Endothelial cell of umbilical vein (primary cell): Measurements from ENCODE around the gene PPHLN1. TPM values are rescaled to one million over a fixed set of nuclear protein-coding genes. Genes with fewer than 3 reads are reported as not detected.

ENCODE experiments used
- BruUV-seq: library from RNA; stranded (reverse); fragments of 400-500 nt; replicated peaks from 2 replicates; lab custom pipeline; 2021; lab: Mats Ljungman, UMichigan
- CTCF ChIA-PET: fragments of 300-600, 350-600 bp; sonication (Branson Sonifier 250); formaldehyde crosslinking; loops from one replicate; lab custom pipeline; 2021; ENCODE audit warnings: antibody characterized with exemption, inconsistent platforms; lab: Charles Lee
- POLR2A ChIA-PET: fragments of 300-600, 350-600 bp; sonication (Branson Sonifier 250); formaldehyde crosslinking; loops from one replicate; lab custom pipeline; 2021; ENCODE audit warnings: antibody characterized with exemption, inconsistent platforms; lab: Charles Lee
- DNase-seq: peaks from one replicate; pipeline ENCODE4 v3.0.0-alpha.2; 2011; ENCODE audit warnings: low read depth, low spot score
- FAIRE-seq: peaks from 2 replicates; lab custom pipeline; 2011; peaks lifted over from hg19 to GRCh38; lab: Jason Lieb, UNC
- H2AFZ ChIP-seq: 2 replicates; pipeline ENCODE4 v1.6.0; 2012; ENCODE audit warnings: low read depth, low read length, control low read depth, inconsistent platforms
- H3K27ac ChIP-seq: 2 replicates; pipeline ENCODE4 v1.5.1; 2011; ENCODE audit warnings: low read depth, mild to moderate bottlenecking, control low read depth, low read length, moderate library complexity; ENCODE audit not compliant: insufficient read depth
- H3K27me3 ChIP-seq, 2 experiments: 2 replicates each; pipeline versions ENCODE4 v1.6.0 to v1.6.1; 2011; ENCODE audit warnings: low read length in 2 of 2, mixed read lengths in 1 of 2; ENCODE audit not compliant: control insufficient read depth in 2 of 2, insufficient read depth in 2 of 2
- H3K36me3 ChIP-seq, 2 experiments: 2 replicates in 1 of 2; 3 replicates in 1 of 2; pipeline ENCODE4 v1.5.1; 2011; ENCODE audit warnings: low read length in 2 of 2, mild to moderate bottlenecking in 1 of 2, moderate library complexity in 1 of 2; ENCODE audit not compliant: control insufficient read depth in 2 of 2, insufficient read depth in 2 of 2; ENCODE audit errors: extremely low read depth in 1 of 2
- H3K4me1 ChIP-seq: 3 replicates; pipeline ENCODE4 v1.5.1; 2011; ENCODE audit warnings: mild to moderate bottlenecking, low read length; ENCODE audit not compliant: control insufficient read depth, insufficient read depth; ENCODE audit errors: extremely low read depth
- H3K4me2 ChIP-seq: 2 replicates; pipeline ENCODE4 v1.6.1; 2011; ENCODE audit warnings: low read length, control low read depth, mixed read lengths; ENCODE audit not compliant: insufficient read depth
- H3K4me3 ChIP-seq, 3 experiments: fragments of 200-600 bp in 1 of 3; sonication (generic), shearing (Covaris generic) in 1 of 3; replicated peaks in 1 of 3; 2 replicates each; pipeline ENCODE4 v1.5.1; 2011 to 2016; ENCODE audit warnings: control low read depth in 3 of 3, low read length in 3 of 3, mild to moderate bottlenecking in 2 of 3, inconsistent platforms in 1 of 3, low read depth in 1 of 3, moderate library complexity in 1 of 3; ENCODE audit not compliant: insufficient read depth in 1 of 3
- H3K79me2 ChIP-seq: 2 replicates; pipeline ENCODE4 v1.6.0; 2012; ENCODE audit warnings: low read length, inconsistent platforms; ENCODE audit not compliant: control insufficient read depth, insufficient read depth
- H3K9ac ChIP-seq: replicated peaks from 2 replicates; pipeline ENCODE3; 2011; ENCODE audit warnings: low read length, control low read depth; ENCODE audit not compliant: insufficient read depth; ENCODE audit errors: extremely low read depth
- H3K9me1 ChIP-seq: replicated peaks from 3 replicates; pipeline ENCODE4 v1.6.0; 2011; ENCODE audit warnings: mild to moderate bottlenecking, low read length; ENCODE audit not compliant: control insufficient read depth, insufficient read depth; ENCODE audit errors: extremely low read depth
- H3K9me3 ChIP-seq: replicated peaks from 2 replicates; pipeline ENCODE4 v1.5.1; 2012; ENCODE audit warnings: low read length, inconsistent platforms; ENCODE audit not compliant: control insufficient read depth, insufficient read depth
- H4K20me1 ChIP-seq: replicated peaks from 2 replicates; pipeline ENCODE3; 2011; ENCODE audit warnings: mild to moderate bottlenecking, low read length; ENCODE audit not compliant: control insufficient read depth, insufficient read depth; ENCODE audit errors: extremely low read depth
- CTCF ChIP-seq, 2 donors: IDR thresholded peaks; 1 replicate in 1 of 2; 2 replicates in 1 of 2; pipeline ENCODE4 v1.5.1; 2011; ENCODE audit warnings: low read length in 2 of 2, mild to moderate bottlenecking in 2 of 2, moderate library complexity in 2 of 2, control low read depth in 1 of 2, inconsistent platforms in 1 of 2, low read depth in 1 of 2; ENCODE audit not compliant: insufficient read depth in 1 of 2; ENCODE audit errors: extremely low read depth in 1 of 2
- EZH2 ChIP-seq: IDR thresholded peaks from 2 replicates; pipeline ENCODE4 v1.6.1; 2012; ENCODE audit warnings: borderline replicate concordance, low read depth, mild to moderate bottlenecking, moderate library complexity, low read length, inconsistent platforms; ENCODE audit not compliant: severe bottlenecking
- FOS ChIP-seq: IDR thresholded peaks from 2 replicates; pipeline ENCODE4 v1.6.1; 2011; ENCODE audit warnings: mild to moderate bottlenecking, low read length, moderate library complexity, borderline replicate concordance; ENCODE audit not compliant: insufficient read depth
- GATA2 ChIP-seq: IDR thresholded peaks from 2 replicates; pipeline ENCODE4 v1.7.0; 2011; ENCODE audit warnings: low read depth, mild to moderate bottlenecking, moderate library complexity, mixed read lengths, low read length; ENCODE audit not compliant: insufficient read length, insufficient read depth
- JUN ChIP-seq: IDR thresholded peaks from 2 replicates; pipeline ENCODE4 v1.6.1; 2011; ENCODE audit warnings: borderline replicate concordance, low read depth; ENCODE audit not compliant: insufficient read length, insufficient read depth
- MYC ChIP-seq: IDR thresholded peaks from one replicate; pipeline ENCODE4 v1.6.1; 2011; ENCODE audit warnings: mild to moderate bottlenecking, low read depth, low read length
- POLR2A ChIP-seq: IDR thresholded peaks from 2 replicates; pipeline ENCODE4 v1.6.1; 2012; ENCODE audit warnings: low read depth, mild to moderate bottlenecking, control low read depth, low read length
- POLR2AphosphoS5 ChIP-seq: IDR thresholded peaks from 2 replicates; pipeline ENCODE4 v1.6.1; 2012; ENCODE audit warnings: low read depth, mild to moderate bottlenecking, control low read depth, low read length, moderate library complexity; ENCODE audit not compliant: insufficient read depth
- dilution Hi-C: fragments of 300-500 bp; cut with MboI; formaldehyde crosslinking; loops from one replicate; pipeline ENCODE4 v1.15.0; 2019; ENCODE audit warnings: low sequenced_read_pairs; ENCODE audit not compliant: extremely low pct_ligation_motif_present
- intact Hi-C: fragments of 100-400 bp; cut with micrococcal nuclease; formaldehyde crosslinking; loops from one replicate; pipeline ENCODE4 v1.10.0; 2022
- polyA plus RNA-seq, 4 experiments: library from polyadenylated mRNA; depleted of rRNA in 3 of 4; stranded (reverse) in 3 of 4; unstranded in 1 of 4; fragments of >200 nt; gene quantifications; 2 replicates each; pipeline versions ENCODE4 v1.2.1 to v1.2.3, GENCODE V29; 2011 to 2012; ENCODE audit warnings: missing spikeins in 1 of 4
- total RNA-seq: library from RNA; stranded (reverse); gene quantifications from 2 replicates; pipeline ENCODE4 v1.2.3, GENCODE V29; 2021
- TF ChIP-seq, protein P1 (sequence below): IDR thresholded peaks from 2 replicates; pipeline ENCODE4 v1.6.1; 2011; ENCODE audit not compliant: insufficient read depth, insufficient read length

The PPHLN1 gene
- total and polyA plus RNA-seq, 2 donors (not counting 3 experiments of a cell fraction or from before 2014, with no cell fraction given): 23.4 to 62.2 TPM

- H3K4me1 ChIP-seq: peaks cover 35% of the 10 kb centered on the region
- FAIRE-seq (peak; percentile 33), DNase-seq (peak; percentile 51)
- H3K9me1 ChIP-seq: no peaks in the 10 kb centered on the region
- peaks cover 2% of the 10 kb centered on the region in 2 experiments for H3K36me3 ChIP-seq
- no peak overlapping the region for H3K4me3 ChIP-seq
- no peaks in the 10 kb centered on the region for H3K79me2 ChIP-seq
- ChIA-PET POLR2A (no interaction called here), CTCF (interaction anchor here (0.9 to 1.4 kb wide), 2 partner anchors 832 to 888 kb away, joined by 3 to 5 read pairs; no protein-coding TSS in a partner anchor)
- H3K27ac ChIP-seq: no peak overlapping the region
- no peaks in the 10 kb centered on the region for H3K27me3 ChIP-seq
- no TSS peak for BruUV-seq
- H3K4me2 ChIP-seq: no peak overlapping the region
- H3K9me3 ChIP-seq: no peaks in the 10 kb centered on the region
- TF ChIP-seq, protein P1, sequence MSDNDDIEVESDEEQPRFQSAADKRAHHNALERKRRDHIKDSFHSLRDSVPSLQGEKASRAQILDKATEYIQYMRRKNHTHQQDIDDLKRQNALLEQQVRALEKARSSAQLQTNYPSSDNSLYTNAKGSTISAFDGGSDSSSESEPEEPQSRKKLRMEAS: no peak
- TF ChIP-seq EZH2 (no peak), MYC (no peak), CTCF (IDR thresholded peaks at IDR 0.05; ENCODE audit: extremely low read depth in 1 of 2, insufficient read depth in 1 of 2, low read depth in 1 of 2, low read length in 2 of 2) (no peak), POLR2AphosphoS5 (no peak), GATA2 (no peak), POLR2A (no peak), FOS (no peak), JUN (no peak)
- dilution Hi-C loops (no loop called here), intact Hi-C loops (no loop called here)
- H2AFZ ChIP-seq: no peak overlapping the region
- H3K9ac ChIP-seq: no peak overlapping the region
- no peaks in the 10 kb centered on the region for H4K20me1 ChIP-seq
Observed at GRCh38 chr12:42450248-42450647, 124.3 kb downstream of the PPHLN1 start.
